ENCODE measurements around the gene LRRC26. TPM values are rescaled to one million over a fixed set of nuclear protein-coding genes. Genes with fewer than 3 reads are reported as not detected.

The LRRC26 gene
- total and polyA plus RNA-seq, 2 of the 13 experiments (the other 11 are each of a cell fraction or from before 2014, with no cell fraction given): not detected

GRCh38 chr9:137149942-137150616 lies 19.8 kb downstream of the LRRC26 start:
- Histone ChIP-seq H3K4me3 (replicated peaks in 1 of 3; ENCODE audit: insufficient read depth in 1 of 3, low read depth in 2 of 3, low read length in 3 of 3) (peak overlapping the region in 2 of 3 experiments; percentile 4 to 56; a peak in 3 of 6 replicates), H2AFZ (ENCODE audit: low read length) (no peak overlapping the region), H3K4me1 (ENCODE audit: insufficient read depth, low read length) (peaks cover 30% of the 10 kb centered on the region), H3K4me2 (ENCODE audit: low read depth, low read length) (peak overlapping the region; percentile 61), H3K27ac (ENCODE audit: extremely low read length, insufficient read depth, low read length) (no peak overlapping the region), H3K36me3 (replicated peaks in 1 of 2; ENCODE audit: control insufficient read depth in 1 of 2, insufficient read depth in 2 of 2, low read length in 2 of 2) (no peaks in the 10 kb centered on the region), H4K20me1 (ENCODE audit: insufficient read depth, low read length) (no peaks in the 10 kb centered on the region), H3K79me2 (ENCODE audit: insufficient read depth, low read length) (no peaks in the 10 kb centered on the region), H3K9me3 (ENCODE audit: low read length) (no peaks in the 10 kb centered on the region), H3K27me3 (ENCODE audit: control insufficient read depth in 1 of 2, insufficient read depth in 2 of 2, low read length in 2 of 2) (peaks cover 8 to 38% of the 10 kb centered on the region in 2 experiments; a peak in 4 of 5 replicates), H3K9ac (ENCODE audit: insufficient read depth, low read depth, low read length) (no peak overlapping the region)
- 4% methylated on average over 12 of the region's 20 CpGs for WGBS (ENCODE audit: low lambda C conversion rate)
- in situ Hi-C loops (cut with HindIII; ENCODE audit: extremely low pct_ligation_motif_present, low pct_unique_long_range_greater_than_20kb): no loop called here
- BruUV-seq (replicated peaks): no TSS peak
- ATAC-seq: no peak
- FAIRE-seq: no peak
- ChIA-PET POLR2A (interaction anchor here (0.7 to 3.0 kb wide), 22 partner anchors 13 to 309 kb away, joined by 3 to 34 read pairs (median 8); partner anchors contain the start of genes ANAPC2, LRRC26, MAN1B1 and NSMF), CTCF (ENCODE audit: low intra/inter-chr PET ratio, low total read pairs) (no interaction called here)
- intact Hi-C loops (cut with micrococcal nuclease; ENCODE audit: unreplicated experiment): no loop called here
- DNase-seq (ENCODE audit: low spot score): no peak
- no peak for TF ChIP-seq NCOA5 (CRISPR knock-in tag; IDR thresholded peaks at IDR 0.05)
- 0 out of 2 replicates have a peak, but pooled peaks have one; percentile 50 for TF ChIP-seq E2F1 (CRISPR knock-in tag; IDR thresholded peaks at IDR 0.05)
- peak; percentile 53; the same call in 1 of the 2 replicates for TF ChIP-seq SP1 (IDR thresholded peaks at IDR 0.05)
- no peak for TF ChIP-seq SP1 (CRISPR knock-in tag; IDR thresholded peaks at IDR 0.05)
- 0 out of 2 replicates have a peak, but pooled peaks have one; percentile 11 for TF ChIP-seq SAP130 (CRISPR knock-in tag; IDR thresholded peaks at IDR 0.05; ENCODE audit: low read depth)
- TF ChIP-seq SETDB1 (CRISPR knock-in tag; IDR thresholded peaks at IDR 0.05; ENCODE audit: borderline replicate concordance): no peak
- TF ChIP-seq GTF2F1 (IDR thresholded peaks at IDR 0.05; ENCODE audit: low read length): no peak

GRCh38 chr9:137149363-137149762 lies 20.5 kb downstream of the LRRC26 start:
- ChIA-PET POLR2A (interaction anchor here (0.7 to 2.5 kb wide), 4 partner anchors 49 to 94 kb away, joined by 3 to 23 read pairs (median 16); partner anchors contain the start of genes RNF208 and TPRN), CTCF (ENCODE audit: low intra/inter-chr PET ratio, low total read pairs) (no interaction called here)
- no TSS peak for BruUV-seq (replicated peaks)
- Histone ChIP-seq H3K4me2 (ENCODE audit: low read depth, low read length) (peak overlapping the region; percentile 61), H3K9ac (ENCODE audit: insufficient read depth, low read depth, low read length) (no peak overlapping the region), H3K79me2 (ENCODE audit: insufficient read depth, low read length) (no peaks in the 10 kb centered on the region), H2AFZ (ENCODE audit: low read length) (no peak overlapping the region), H3K27ac (ENCODE audit: extremely low read length, insufficient read depth, low read length) (no peak overlapping the region), H3K9me3 (ENCODE audit: low read length) (no peaks in the 10 kb centered on the region), H4K20me1 (ENCODE audit: insufficient read depth, low read length) (no peaks in the 10 kb centered on the region), H3K27me3 (ENCODE audit: control insufficient read depth in 1 of 2, insufficient read depth in 2 of 2, low read length in 2 of 2) (peaks cover 8 to 38% of the 10 kb centered on the region in 2 experiments; a peak in 4 of 5 replicates), H3K4me3 (replicated peaks in 1 of 3; ENCODE audit: insufficient read depth in 1 of 3, low read depth in 2 of 3, low read length in 3 of 3) (no peak overlapping the region), H3K36me3 (replicated peaks in 1 of 2; ENCODE audit: control insufficient read depth in 1 of 2, insufficient read depth in 2 of 2, low read length in 2 of 2) (no peaks in the 10 kb centered on the region), H3K4me1 (ENCODE audit: insufficient read depth, low read length) (peaks cover 30% of the 10 kb centered on the region)
- TF ChIP-seq THYN1 (CRISPR knock-in tag; IDR thresholded peaks at IDR 0.05; ENCODE audit: borderline replicate concordance, low read depth): no peak
- intact Hi-C loops (cut with micrococcal nuclease; ENCODE audit: unreplicated experiment): no loop called here
- ATAC-seq (no peak), FAIRE-seq (no peak), DNase-seq (ENCODE audit: low spot score) (no peak)
- in situ Hi-C loops (cut with HindIII; ENCODE audit: extremely low pct_ligation_motif_present, low pct_unique_long_range_greater_than_20kb): no loop called here
- WGBS (ENCODE audit: low lambda C conversion rate): 12% methylated on average over 5 of the region's 5 CpGs

Data from HepG2 (cell line).